Smooth muscle cell (in vitro differentiated cells): Measurements from ENCODE around the gene ZBTB49. TPM values are rescaled to one million over a fixed set of nuclear protein-coding genes. Genes with fewer than 3 reads are reported as not detected.

Experiments used
- DNase-seq: peaks from one replicate; lab custom pipeline; 2025; ENCODE audit not compliant: unreplicated experiment; lab: John Stamatoyannopoulos, UW
- H2AFZ ChIP-seq: fragments of 200-600 bp; sonication (generic); 2 replicates; pipeline ENCODE4 v1.6.0; 2016; ENCODE audit warnings: antibody characterized with exemption, low read depth, mild to moderate bottlenecking
- H3F3A ChIP-seq: fragments of 200-600 bp; sonication (generic); 2 replicates; pipeline ENCODE4 v1.6.0; 2017; ENCODE audit warnings: antibody characterized with exemption, low read depth
- H3K27ac ChIP-seq: fragments of 200-600 bp; sonication (generic); 2 replicates; pipeline ENCODE4 v1.5.1; 2016; ENCODE audit warnings: low read depth, mild to moderate bottlenecking
- H3K27me3 ChIP-seq: fragments of 200-600 bp; sonication (generic); 2 replicates; pipeline ENCODE4 v1.6.1; 2016; ENCODE audit warnings: low read depth, mild to moderate bottlenecking
- H3K36me3 ChIP-seq: fragments of 200-600 bp; sonication (generic); 2 replicates; pipeline ENCODE4 v1.5.1; 2016; ENCODE audit warnings: low read depth
- H3K4me1 ChIP-seq: fragments of 200-600 bp; sonication (generic); 2 replicates; pipeline ENCODE4 v1.5.1; 2016; ENCODE audit warnings: low read depth
- H3K4me2 ChIP-seq: fragments of 200-600 bp; sonication (generic); 2 replicates; pipeline ENCODE4 v1.6.0; 2016; ENCODE audit warnings: mild to moderate bottlenecking
- H3K4me3 ChIP-seq: fragments of 200-600 bp; sonication (generic); 2 replicates; pipeline ENCODE4 v1.5.1; 2016; ENCODE audit warnings: mild to moderate bottlenecking
- H3K79me2 ChIP-seq: fragments of 200-600 bp; sonication (generic); 2 replicates; pipeline ENCODE4 v1.6.0; 2016; ENCODE audit warnings: low read depth, mild to moderate bottlenecking
- H3K9ac ChIP-seq: fragments of 200-600 bp; sonication (generic); 2 replicates; pipeline ENCODE4 v1.6.0; 2016; ENCODE audit warnings: low read depth
- H3K9me3 ChIP-seq: fragments of 200-600 bp; sonication (generic); replicated peaks from 2 replicates; pipeline ENCODE4 v1.5.1; 2016; ENCODE audit warnings: low read depth
- H4K20me1 ChIP-seq: fragments of 200-600 bp; sonication (generic); 2 replicates; pipeline ENCODE4 v1.6.0; 2016; ENCODE audit warnings: low read depth
- CTCF ChIP-seq: fragments of 200-600 bp; sonication (generic); IDR thresholded peaks from 2 replicates; pipeline ENCODE4 v1.5.1; 2017; ENCODE audit warnings: borderline replicate concordance, mild to moderate bottlenecking, antibody characterized with exemption; ENCODE audit not compliant: insufficient read depth, poor library complexity, severe bottlenecking
- WGBS: methylation state at CpG from one replicate; pipeline ENCODE4 v1.1.7; 2016; ENCODE audit warnings: low lambda C conversion rate; 5-methylcytosine and 5-hydroxymethylcytosine counted together
- polyA plus RNA-seq: library from polyadenylated mRNA; unstranded; fragments of >200 nt; fragmentation: Nextera tagmentation; extraction: Ambion mirVana; gene quantifications from 2 replicates; pipeline ENCODE4 v1.2.1, GENCODE V29; 2016
- total RNA-seq: library from RNA; depleted of rRNA; stranded (reverse); fragments of >200 nt; gene quantifications from 2 replicates; pipeline ENCODE4 v1.2.3, GENCODE V29; 2014

ZBTB49 gene
- total and polyA plus RNA-seq, 2 experiments from 2014 or later, result 4.2 to 6.3 TPM

GRCh38 chr4:4333265-4333706, 43.2 kb downstream of the ZBTB49 start:
- Histone ChIP-seq H3K4me3 (no peak overlapping the region), H3K36me3 (no peaks in the 10 kb centered on the region), H4K20me1 (no peaks in the 10 kb centered on the region), H3K9ac (no peak overlapping the region), H3K27ac (peak overlapping the region; percentile 68), H3K79me2 (no peaks in the 10 kb centered on the region), H2AFZ (no peak overlapping the region), H3K4me1 (no peaks in the 10 kb centered on the region), H3K27me3 (no peaks in the 10 kb centered on the region), H3F3A (no peaks in the 10 kb centered on the region), H3K4me2 (peak overlapping the region; percentile 57), H3K9me3 (no peaks in the 10 kb centered on the region)
- no peak for TF ChIP-seq CTCF
- DNase-seq, result peak; percentile 34
- WGBS, result 17% methylated on average over 11 of the region's 11 CpGs

- H3K79me2 ChIP-seq, result no peaks in the 10 kb centered on the region
- no peaks in the 10 kb centered on the region for H4K20me1 ChIP-seq
- H2AFZ ChIP-seq, result no peak overlapping the region
- TF ChIP-seq CTCF, result peak; percentile 76
- WGBS, result 47% methylated on average over 21 of the region's 21 CpGs
- no peak overlapping the region for H3K27ac ChIP-seq
- H3K9me3 ChIP-seq, result no peaks in the 10 kb centered on the region
- DNase-seq, result no peak
- H3K4me1 ChIP-seq, result no peaks in the 10 kb centered on the region
- H3K36me3 ChIP-seq, result no peaks in the 10 kb centered on the region
- no peaks in the 10 kb centered on the region for H3K27me3 ChIP-seq
- no peak overlapping the region for H3K4me2 ChIP-seq
- H3F3A ChIP-seq, result no peaks in the 10 kb centered on the region
- H3K4me3 ChIP-seq, result no peak overlapping the region
- no peak overlapping the region for H3K9ac ChIP-seq
Measured at GRCh38 chr4:4334798-4335520, 44.9 kb downstream of the ZBTB49 start.

DNA sequence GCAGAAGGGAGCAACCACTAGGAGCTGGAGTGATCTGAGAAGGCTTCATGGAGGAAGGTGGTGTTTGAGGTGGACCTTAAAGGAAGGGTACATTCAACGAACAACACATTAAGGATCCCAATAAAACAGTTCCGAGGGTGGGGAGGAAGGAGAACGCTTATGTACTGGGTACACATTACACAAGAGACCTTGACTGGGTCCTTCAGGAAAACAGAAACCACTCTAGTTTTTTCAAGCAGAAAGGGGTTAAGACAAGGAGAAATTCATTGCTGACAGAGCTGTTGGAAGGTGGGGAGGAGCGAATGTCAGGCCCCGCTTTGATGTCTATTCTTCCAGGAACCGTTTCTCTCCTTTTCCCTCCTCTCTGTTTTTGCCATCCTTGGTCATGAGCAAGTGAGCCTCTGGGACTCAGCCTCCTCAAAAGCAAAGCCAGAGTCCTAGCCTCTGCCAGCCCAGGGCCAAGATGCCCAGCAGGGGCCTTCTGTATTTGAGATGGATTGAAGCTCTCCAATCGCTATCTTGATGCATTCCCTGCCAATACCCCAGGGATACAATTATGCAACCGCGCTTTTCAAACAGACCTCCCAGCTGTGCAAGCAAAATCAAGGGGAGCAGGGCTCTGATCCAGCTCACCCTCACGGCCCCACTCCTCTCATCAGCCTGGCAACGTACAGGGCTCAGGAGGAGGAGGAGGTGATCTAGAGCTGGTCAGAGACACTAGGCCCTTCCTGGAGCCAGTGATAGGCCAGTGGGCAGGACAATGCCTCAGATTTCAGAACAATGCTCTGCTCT, 48.4 kb downstream of the ZBTB49 start:
- no peaks in the 10 kb centered on the region for H3K27me3 ChIP-seq

More for the DNA sequence above, 48.4 kb downstream of the ZBTB49 start:
- no peak for TF ChIP-seq CTCF
- no peaks in the 10 kb centered on the region for H3F3A ChIP-seq
- no peak overlapping the region for H3K9ac ChIP-seq
- H3K79me2 ChIP-seq, result no peaks in the 10 kb centered on the region
- no peak for DNase-seq
- H3K27ac ChIP-seq, result no peak overlapping the region
- H2AFZ ChIP-seq, result no peak overlapping the region
- no peaks in the 10 kb centered on the region for H3K9me3 ChIP-seq
- H3K4me3 ChIP-seq, result no peak overlapping the region
- no peaks in the 10 kb centered on the region for H4K20me1 ChIP-seq
- H3K36me3 ChIP-seq, result no peaks in the 10 kb centered on the region
- H3K4me1 ChIP-seq, result no peaks in the 10 kb centered on the region
- H3K4me2 ChIP-seq, result no peak overlapping the region
- WGBS, result 88% methylated on average over 11 of the region's 11 CpGs
